Measurements from ENCODE around the gene ADORA1. TPM values are rescaled to one million over a fixed set of nuclear protein-coding genes. Genes with fewer than 3 reads are reported as not detected.

ADORA1 gene
- total RNA-seq, 1 experiment from 2014 or later: 1.2 TPM

DNA sequence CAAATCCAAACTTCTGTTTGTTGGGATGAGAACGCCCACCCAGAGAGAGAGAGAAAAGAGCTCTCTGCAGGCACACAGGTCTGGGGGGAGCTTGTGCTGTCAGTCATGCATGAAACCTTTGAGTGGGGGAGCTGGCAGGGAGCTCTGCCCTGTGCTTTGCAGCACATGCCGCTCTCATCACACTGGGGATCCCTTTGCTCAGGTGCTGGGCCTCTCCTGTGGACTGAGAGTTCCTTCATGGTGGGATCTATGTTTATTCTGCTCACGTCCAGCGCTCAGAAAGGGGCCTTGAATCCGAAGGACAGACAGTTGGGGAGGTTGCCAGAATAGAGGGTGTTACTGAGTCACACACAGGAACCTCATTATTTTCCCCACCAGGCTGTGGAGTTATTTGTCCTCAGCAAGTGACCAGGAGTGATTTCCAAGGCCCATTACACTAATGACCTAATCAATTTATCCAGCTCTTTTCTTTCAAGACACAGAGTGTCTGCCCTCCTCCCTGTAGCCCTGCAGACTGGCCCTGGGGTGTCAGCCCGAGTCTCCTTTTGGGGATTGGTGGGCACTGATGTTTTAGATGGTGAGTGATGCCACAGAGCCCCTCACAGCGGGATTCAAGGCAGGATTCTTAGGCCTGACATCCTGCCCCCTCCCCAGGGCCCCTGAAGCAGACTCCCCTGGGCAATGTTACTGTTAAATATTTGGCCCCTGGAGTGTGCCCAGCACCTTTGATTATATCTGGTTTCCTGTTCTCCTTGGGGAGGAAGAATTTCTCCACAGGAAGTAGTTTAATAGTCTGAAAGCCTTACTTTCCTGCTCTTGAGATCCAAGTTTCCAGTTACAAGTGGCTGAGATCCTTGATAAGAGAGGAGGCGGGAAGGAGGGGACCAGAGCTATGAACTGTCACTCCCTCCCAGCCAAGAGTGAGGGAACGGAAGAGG, 25.8 kb downstream of the ADORA1 start:
- Histone ChIP-seq H3K36me3 (ENCODE audit: insufficient read depth, low read length, poor library complexity, severe bottlenecking) (no peaks in the 10 kb centered on the region), H3K27me3 (replicated peaks; ENCODE audit: insufficient read depth, low read depth, low read length, poor library complexity) (peaks cover 13% of the 10 kb centered on the region), H3K4me3 (ENCODE audit: low read depth, low read length, poor library complexity, severe bottlenecking) (no peak overlapping the region), H3K9me3 (ENCODE audit: low read depth, low read length, poor library complexity, severe bottlenecking) (peaks cover 4% of the 10 kb centered on the region), H3K27ac (ENCODE audit: low read depth, low read length, poor library complexity, severe bottlenecking) (no peak overlapping the region), H3K4me1 (ENCODE audit: insufficient read depth, low read length, poor library complexity, severe bottlenecking) (peaks cover 36% of the 10 kb centered on the region)
- POLR2A ChIA-PET (ENCODE audit: low non-redundant PET): interaction anchor here (0.6 kb wide), 1 partner anchor 812 kb away, joined by 8 read pairs; no protein-coding TSS in a partner anchor
- intact Hi-C loops (cut with micrococcal nuclease; ENCODE audit: unreplicated experiment): no loop called here
- TF ChIP-seq, protein P1, sequence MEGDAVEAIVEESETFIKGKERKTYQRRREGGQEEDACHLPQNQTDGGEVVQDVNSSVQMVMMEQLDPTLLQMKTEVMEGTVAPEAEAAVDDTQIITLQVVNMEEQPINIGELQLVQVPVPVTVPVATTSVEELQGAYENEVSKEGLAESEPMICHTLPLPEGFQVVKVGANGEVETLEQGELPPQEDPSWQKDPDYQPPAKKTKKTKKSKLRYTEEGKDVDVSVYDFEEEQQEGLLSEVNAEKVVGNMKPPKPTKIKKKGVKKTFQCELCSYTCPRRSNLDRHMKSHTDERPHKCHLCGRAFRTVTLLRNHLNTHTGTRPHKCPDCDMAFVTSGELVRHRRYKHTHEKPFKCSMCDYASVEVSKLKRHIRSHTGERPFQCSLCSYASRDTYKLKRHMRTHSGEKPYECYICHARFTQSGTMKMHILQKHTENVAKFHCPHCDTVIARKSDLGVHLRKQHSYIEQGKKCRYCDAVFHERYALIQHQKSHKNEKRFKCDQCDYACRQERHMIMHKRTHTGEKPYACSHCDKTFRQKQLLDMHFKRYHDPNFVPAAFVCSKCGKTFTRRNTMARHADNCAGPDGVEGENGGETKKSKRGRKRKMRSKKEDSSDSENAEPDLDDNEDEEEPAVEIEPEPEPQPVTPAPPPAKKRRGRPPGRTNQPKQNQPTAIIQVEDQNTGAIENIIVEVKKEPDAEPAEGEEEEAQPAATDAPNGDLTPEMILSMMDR (conservative IDR thresholded peaks at IDR 0.05; ENCODE audit: low read depth, low read length): no peak
- TF ChIP-seq EZH2 (IDR thresholded peaks at IDR 0.05; ENCODE audit: borderline replicate concordance, low read depth, low read length, poor library complexity, severe bottlenecking): no peak
- CTCF ChIA-PET: interaction anchor here (0.7 kb wide), 1 partner anchor 113 kb away, joined by 3 read pairs; no protein-coding TSS in a partner anchor
- no TSS peak for BruUV-seq (replicated peaks)
- DNase-seq (ENCODE audit: low spot score): peak; percentile 93

DNA sequence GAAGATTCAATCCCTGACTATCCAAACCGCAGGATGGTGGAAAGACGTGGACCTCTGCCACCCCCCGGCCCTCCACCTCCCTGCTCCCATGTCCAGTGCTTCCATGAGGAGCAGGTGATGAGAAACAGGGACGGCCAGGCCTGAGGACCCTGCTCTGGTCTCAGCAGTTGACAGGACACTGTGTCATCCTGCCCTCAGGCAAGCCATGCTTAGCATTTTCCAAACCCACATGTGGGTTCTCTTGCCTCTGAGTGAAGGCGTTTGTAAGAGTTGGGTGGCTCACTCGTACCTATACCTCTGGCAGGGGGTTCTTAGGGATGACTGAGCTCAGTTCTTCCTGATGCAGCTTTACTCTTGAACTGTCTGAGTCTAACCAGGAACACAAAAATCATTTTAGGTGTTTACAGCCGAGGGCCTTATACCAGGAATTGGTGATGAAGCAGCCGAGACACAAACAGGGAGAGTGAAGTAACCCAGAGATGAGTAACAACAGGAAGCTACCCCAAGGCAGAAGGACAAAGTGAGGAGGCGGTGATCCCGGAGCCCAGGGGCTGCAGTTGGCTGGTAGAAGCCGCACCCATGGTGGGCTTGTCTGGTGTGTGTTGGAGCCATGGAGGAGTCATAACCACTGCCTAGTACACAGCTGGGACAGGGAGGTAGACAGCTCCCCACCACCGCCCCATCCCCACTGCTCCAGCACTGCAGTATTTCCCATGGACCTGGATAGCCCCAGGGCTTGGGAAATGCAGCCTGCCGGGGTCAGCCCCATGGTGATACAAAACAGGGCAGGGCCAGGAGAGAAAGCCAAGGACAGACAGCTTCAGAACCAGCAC, 26.7 kb downstream of the ADORA1 start:
- H3K4me1 ChIP-seq (ENCODE audit: insufficient read depth, low read length, poor library complexity, severe bottlenecking): peaks cover 36% of the 10 kb centered on the region
- no peak overlapping the region for H3K4me3 ChIP-seq (ENCODE audit: low read depth, low read length, poor library complexity, severe bottlenecking)
- no peaks in the 10 kb centered on the region for H3K36me3 ChIP-seq (ENCODE audit: insufficient read depth, low read length, poor library complexity, severe bottlenecking)
- TF ChIP-seq EZH2 (IDR thresholded peaks at IDR 0.05; ENCODE audit: borderline replicate concordance, low read depth, low read length, poor library complexity, severe bottlenecking): no peak
- TF ChIP-seq, protein P1 (conservative IDR thresholded peaks at IDR 0.05; ENCODE audit: low read depth, low read length): no peak
- peak; percentile 39 for DNase-seq (ENCODE audit: low spot score)
- ChIA-PET CTCF (no interaction called here), POLR2A (ENCODE audit: low non-redundant PET) (interaction anchor here (0.6 kb wide), 1 partner anchor 41 kb away, joined by 5 read pairs; no protein-coding TSS in a partner anchor)
- no TSS peak for BruUV-seq (replicated peaks)
- H3K9me3 ChIP-seq (ENCODE audit: low read depth, low read length, poor library complexity, severe bottlenecking): peaks cover 9% of the 10 kb centered on the region
- no peak overlapping the region for H3K27ac ChIP-seq (ENCODE audit: low read depth, low read length, poor library complexity, severe bottlenecking)
- intact Hi-C loops (cut with micrococcal nuclease; ENCODE audit: unreplicated experiment): no loop called here
- H3K27me3 ChIP-seq (replicated peaks; ENCODE audit: insufficient read depth, low read depth, low read length, poor library complexity): peaks cover 20% of the 10 kb centered on the region

DNA sequence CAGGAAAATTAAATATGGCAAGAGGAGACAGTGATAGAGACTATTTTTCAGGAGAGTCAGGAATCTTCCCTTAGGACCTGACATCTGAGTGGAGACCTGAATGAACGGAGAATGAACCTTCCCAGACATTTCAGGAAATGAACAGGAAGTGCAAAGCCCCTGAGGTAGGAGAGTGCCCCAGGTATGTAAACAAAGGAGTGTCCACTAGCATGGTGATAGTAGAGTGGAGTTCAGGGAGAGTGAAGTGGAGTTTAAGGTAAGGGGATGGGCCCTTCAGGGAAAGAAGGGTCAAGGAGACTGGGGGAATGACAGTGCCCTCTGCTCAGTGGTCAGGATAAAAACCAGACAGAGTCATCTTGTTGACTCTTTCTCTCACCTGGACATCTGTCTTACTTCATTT, 28.8 kb downstream of the ADORA1 start:
- Histone ChIP-seq H3K27me3 (replicated peaks; ENCODE audit: insufficient read depth, low read depth, low read length, poor library complexity) (peaks cover 39% of the 10 kb centered on the region), H3K27ac (ENCODE audit: low read depth, low read length, poor library complexity, severe bottlenecking) (no peak overlapping the region), H3K36me3 (ENCODE audit: insufficient read depth, low read length, poor library complexity, severe bottlenecking) (no peaks in the 10 kb centered on the region), H3K4me1 (ENCODE audit: insufficient read depth, low read length, poor library complexity, severe bottlenecking) (peaks cover 32% of the 10 kb centered on the region), H3K4me3 (ENCODE audit: low read depth, low read length, poor library complexity, severe bottlenecking) (no peak overlapping the region), H3K9me3 (ENCODE audit: low read depth, low read length, poor library complexity, severe bottlenecking) (peaks cover 9% of the 10 kb centered on the region)
- intact Hi-C loops (cut with micrococcal nuclease; ENCODE audit: unreplicated experiment): no loop called here
- ChIA-PET CTCF (no interaction called here), POLR2A (ENCODE audit: low non-redundant PET) (no interaction called here)
- no TSS peak for BruUV-seq (replicated peaks)
- no peak for TF ChIP-seq EZH2 (IDR thresholded peaks at IDR 0.05; ENCODE audit: borderline replicate concordance, low read depth, low read length, poor library complexity, severe bottlenecking)
- TF ChIP-seq, protein P1 (conservative IDR thresholded peaks at IDR 0.05; ENCODE audit: low read depth, low read length): no peak
- DNase-seq (ENCODE audit: low spot score): no peak
